ENCODE data around the gene CAMSAP3.

The CAMSAP3 gene

GRCh38 chr19:7622933-7623685 is 27.4 kb downstream of the CAMSAP3 start:
- peaks cover 86% of the 10 kb centered on the region for H3K36me3 ChIP-seq (ENCODE audit: insufficient read depth, low read length)

GRCh38 chr19:7623725-7624603 is 28.3 kb downstream of the CAMSAP3 start:
- Histone ChIP-seq H3K27ac (ENCODE audit: low read length) (no peak overlapping the region), H3K79me2 (ENCODE audit: insufficient read depth, low read length) (peaks cover 35% of the 10 kb centered on the region), H3K4me3 (ENCODE audit: low read depth in 1 of 2, low read length in 2 of 2) (no peak overlapping the region), H3K36me3 (ENCODE audit: insufficient read depth, low read length) (peaks cover 80% of the 10 kb centered on the region), H3K4me1 (ENCODE audit: insufficient read depth, low read length) (peaks cover 25% of the 10 kb centered on the region), H2AFZ (ENCODE audit: low read depth, low read length) (no peak overlapping the region), H4K20me1 (ENCODE audit: insufficient read depth, low read length) (peaks cover 52% of the 10 kb centered on the region), H3K9me3 (ENCODE audit: insufficient read depth, low read length, severe bottlenecking) (no peaks in the 10 kb centered on the region), H3K4me2 (ENCODE audit: insufficient read depth, low read length) (no peak overlapping the region), H3K9ac (ENCODE audit: low read depth, low read length) (no peak overlapping the region), H3K27me3 (ENCODE audit: insufficient read depth, low read length, poor library complexity) (no peaks in the 10 kb centered on the region)
- TF ChIP-seq EZH2 (IDR thresholded peaks at IDR 0.05; ENCODE audit: borderline replicate concordance, low read depth, low read length, severe bottlenecking) (no peak), CTCF (IDR thresholded peaks at IDR 0.05; ENCODE audit: borderline replicate concordance, extremely low read depth, low read length, poor library complexity, severe bottlenecking) (no peak)
- DNase-seq: no peak
- ATAC-seq (ENCODE audit: insufficient read depth, low read depth): no peak

More at GRCh38 chr19:7622933-7623685, 27.4 kb downstream of the CAMSAP3 start:
- no peak for ATAC-seq (ENCODE audit: insufficient read depth, low read depth)
- no peak for DNase-seq
- no peak overlapping the region for H3K4me2 ChIP-seq (ENCODE audit: insufficient read depth, low read length)
- TF ChIP-seq CTCF (IDR thresholded peaks at IDR 0.05; ENCODE audit: borderline replicate concordance, extremely low read depth, low read length, poor library complexity, severe bottlenecking) (no peak), EZH2 (IDR thresholded peaks at IDR 0.05; ENCODE audit: borderline replicate concordance, low read depth, low read length, severe bottlenecking) (no peak)
- H3K79me2 ChIP-seq (ENCODE audit: insufficient read depth, low read length): peaks cover 26% of the 10 kb centered on the region
- no peak overlapping the region for H3K27ac ChIP-seq (ENCODE audit: low read length)
- no peak overlapping the region for H3K4me3 ChIP-seq (ENCODE audit: low read depth in 1 of 2, low read length in 2 of 2)
- H4K20me1 ChIP-seq (ENCODE audit: insufficient read depth, low read length): peaks cover 44% of the 10 kb centered on the region
- no peaks in the 10 kb centered on the region for H3K27me3 ChIP-seq (ENCODE audit: insufficient read depth, low read length, poor library complexity)
- H3K4me1 ChIP-seq (ENCODE audit: insufficient read depth, low read length): peaks cover 17% of the 10 kb centered on the region
- no peak overlapping the region for H3K9ac ChIP-seq (ENCODE audit: low read depth, low read length)
- no peak overlapping the region for H2AFZ ChIP-seq (ENCODE audit: low read depth, low read length)
- H3K9me3 ChIP-seq (ENCODE audit: insufficient read depth, low read length, severe bottlenecking): no peaks in the 10 kb centered on the region

GRCh38 chr19:7624810-7625209 is 29.1 kb downstream of the CAMSAP3 start:
- no peak for DNase-seq
- H3K36me3 ChIP-seq (ENCODE audit: insufficient read depth, low read length): peaks cover 77% of the 10 kb centered on the region
- peaks cover 41% of the 10 kb centered on the region for H3K79me2 ChIP-seq (ENCODE audit: insufficient read depth, low read length)
- H3K27ac ChIP-seq (ENCODE audit: low read length): no peak overlapping the region
- no peak overlapping the region for H3K4me3 ChIP-seq (ENCODE audit: low read depth in 1 of 2, low read length in 2 of 2)
- no peaks in the 10 kb centered on the region for H3K9me3 ChIP-seq (ENCODE audit: insufficient read depth, low read length, severe bottlenecking)
- H3K9ac ChIP-seq (ENCODE audit: low read depth, low read length): no peak overlapping the region
- peaks cover 52% of the 10 kb centered on the region for H4K20me1 ChIP-seq (ENCODE audit: insufficient read depth, low read length)
- H3K27me3 ChIP-seq (ENCODE audit: insufficient read depth, low read length, poor library complexity): no peaks in the 10 kb centered on the region
- H3K4me2 ChIP-seq (ENCODE audit: insufficient read depth, low read length): no peak overlapping the region
- no peak for ATAC-seq (ENCODE audit: insufficient read depth, low read depth)
- H2AFZ ChIP-seq (ENCODE audit: low read depth, low read length): no peak overlapping the region
- H3K4me1 ChIP-seq (ENCODE audit: insufficient read depth, low read length): peaks cover 25% of the 10 kb centered on the region
- no peak for TF ChIP-seq EZH2 (IDR thresholded peaks at IDR 0.05; ENCODE audit: borderline replicate concordance, low read depth, low read length, severe bottlenecking)
- no peak for TF ChIP-seq CTCF (IDR thresholded peaks at IDR 0.05; ENCODE audit: borderline replicate concordance, extremely low read depth, low read length, poor library complexity, severe bottlenecking)

All from DND-41 (cell line).